Raji (cell line): ENCODE results near the gene DHX58.
A peak's percentile ranks its signal among the peaks of the same experiment; 100 is the strongest.

ENCODE experiments used
- POLR2A ChIP-seq: IDR thresholded peaks from 2 replicates; pipeline ENCODE4 v1.6.1; 2011; ENCODE audit warnings: low read depth, low read length, control low read depth; ENCODE audit not compliant: insufficient read depth

The DHX58 gene

GRCh38 chr17:42117397-42118125 lies 5.0 kb upstream of the DHX58 start:
- TF ChIP-seq POLR2A: no peak

GRCh38 chr17:42116705-42117396 lies 4.3 kb upstream of the DHX58 start:
- no peak for TF ChIP-seq POLR2A

- no peak for TF ChIP-seq POLR2A
Observed at GRCh38 chr17:42114118-42114517, 1.6 kb upstream of the DHX58 start.

GRCh38 chr17:42113293-42114069 lies 967 bp upstream of the DHX58 start:
- TF ChIP-seq POLR2A: no peak

GRCh38 chr17:42111871-42112551 lies 503 bp downstream of the DHX58 start:
- no peak for TF ChIP-seq POLR2A

- no peak for TF ChIP-seq POLR2A
Observed at GRCh38 chr17:42111265-42111636, 1.3 kb downstream of the DHX58 start.

- TF ChIP-seq POLR2A: no peak
Observed at GRCh38 chr17:42110301-42111264, 1.9 kb downstream of the DHX58 start.

GRCh38 chr17:42109086-42109485 lies 3.4 kb downstream of the DHX58 start:
- no peak for TF ChIP-seq POLR2A

- peak; percentile 58 for TF ChIP-seq POLR2A
Observed at GRCh38 chr17:42107597-42108576, 4.6 kb downstream of the DHX58 start.

- no peak for TF ChIP-seq POLR2A
Observed at GRCh38 chr17:42107124-42107523, 5.4 kb downstream of the DHX58 start.

GRCh38 chr17:42106009-42106408 lies 6.5 kb downstream of the DHX58 start:
- TF ChIP-seq POLR2A: no peak

GRCh38 chr17:42104264-42104663 lies 8.2 kb downstream of the DHX58 start:
- no peak for TF ChIP-seq POLR2A

- no peak for TF ChIP-seq POLR2A
Observed at GRCh38 chr17:42103221-42103954, 9.1 kb downstream of the DHX58 start.
